HG03280 (cell line): Measurements from ENCODE around the gene ZFAND2A.

Source experiments
- ATAC-seq: cut with Tn5 transposase; IDR thresholded peaks from one replicate; pipeline ENCODE4 v1.9.1; 2021; ENCODE audit warnings: mild to moderate bottlenecking, moderate library complexity; ENCODE audit not compliant: unreplicated experiment

Gene ZFAND2A

DNA sequence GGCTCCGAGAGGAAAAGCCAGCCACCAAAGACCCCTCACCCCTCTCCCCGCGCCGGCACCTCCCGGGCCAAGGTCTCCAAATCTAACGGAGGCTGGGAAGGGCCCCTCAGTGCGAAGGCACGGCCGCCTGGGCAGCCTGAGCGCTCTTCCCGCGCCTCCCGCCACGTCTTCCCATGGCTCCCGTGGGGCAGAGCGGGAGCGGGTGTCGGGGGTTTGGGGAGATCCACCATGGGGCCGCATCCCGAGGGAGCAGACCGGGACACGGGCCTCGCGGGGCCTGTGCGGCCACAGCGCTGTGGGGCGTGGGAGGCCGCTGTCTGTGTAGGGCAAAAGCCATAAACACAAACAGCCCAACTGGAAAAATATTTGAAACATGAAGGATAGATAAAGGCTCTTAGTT is 49.6 kb downstream of the ZFAND2A start:
- ATAC-seq: no peak

DNA sequence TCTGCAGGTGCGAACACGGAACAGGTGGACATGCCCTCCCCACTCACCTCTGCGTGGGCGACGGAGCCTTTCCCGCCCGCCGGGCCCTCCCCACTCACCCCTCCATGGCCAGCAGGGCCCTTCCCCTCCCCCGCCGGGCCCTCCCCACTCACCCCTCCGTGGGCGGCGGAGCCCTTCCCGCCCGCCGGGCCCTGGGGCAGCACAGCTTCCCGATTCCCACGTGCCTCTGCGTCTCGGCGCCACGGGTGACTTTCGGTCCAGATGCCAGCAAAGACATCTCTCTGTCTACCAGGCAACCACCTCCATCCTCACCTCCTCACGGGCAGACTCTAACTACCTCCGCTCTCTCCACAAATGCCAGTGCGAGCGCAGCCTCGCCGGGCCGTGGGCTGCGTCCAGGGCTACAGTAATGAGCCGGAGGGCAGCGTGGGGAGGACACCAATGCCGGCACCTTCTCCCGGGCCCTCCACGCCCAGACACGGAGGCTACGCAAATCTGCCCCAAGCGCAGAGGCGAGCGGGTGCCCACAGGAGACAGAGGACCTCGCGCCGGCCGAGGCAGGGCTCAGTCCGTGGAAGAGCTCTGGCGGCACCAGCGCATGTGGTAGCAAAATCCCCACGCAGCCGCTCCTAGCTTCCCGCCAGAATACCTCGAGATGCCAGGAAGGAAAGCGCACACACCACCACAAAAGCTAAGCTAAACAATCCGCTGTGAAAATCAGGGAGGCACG is 50.2 kb downstream of the ZFAND2A start:
- no peak for ATAC-seq

DNA sequence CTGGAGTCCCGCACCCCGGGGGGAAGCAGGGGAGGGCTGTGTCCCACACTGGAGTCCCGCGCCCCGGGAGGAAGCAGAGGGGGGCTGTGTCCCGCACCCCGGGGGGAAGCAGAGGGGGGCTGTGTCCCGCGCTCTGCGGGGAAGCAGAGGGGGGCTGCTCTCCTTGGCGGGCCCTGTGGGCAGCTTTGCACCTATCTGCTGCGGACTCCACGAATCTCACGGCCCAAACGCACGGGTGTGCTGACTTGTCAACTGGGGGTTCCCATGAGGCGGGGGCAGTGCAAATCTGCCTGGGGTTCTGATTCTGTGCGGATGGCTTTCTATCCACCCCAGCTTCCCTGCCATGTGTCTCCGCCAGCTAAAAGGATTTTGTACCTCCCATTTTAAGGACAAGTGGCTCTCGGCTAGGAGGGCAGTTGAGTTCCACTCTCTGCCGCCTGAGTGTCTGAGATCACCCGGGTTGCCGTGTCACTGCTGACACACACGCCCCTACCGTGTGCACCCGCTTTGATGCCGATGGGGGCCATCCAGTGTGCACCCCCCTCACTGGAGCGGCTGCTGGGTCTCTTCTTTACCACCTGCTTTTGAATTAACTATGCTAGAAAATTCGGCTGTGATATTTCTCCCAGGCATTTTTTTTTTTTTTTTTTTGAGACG is 51.6 kb downstream of the ZFAND2A start:
- no peak for ATAC-seq

DNA sequence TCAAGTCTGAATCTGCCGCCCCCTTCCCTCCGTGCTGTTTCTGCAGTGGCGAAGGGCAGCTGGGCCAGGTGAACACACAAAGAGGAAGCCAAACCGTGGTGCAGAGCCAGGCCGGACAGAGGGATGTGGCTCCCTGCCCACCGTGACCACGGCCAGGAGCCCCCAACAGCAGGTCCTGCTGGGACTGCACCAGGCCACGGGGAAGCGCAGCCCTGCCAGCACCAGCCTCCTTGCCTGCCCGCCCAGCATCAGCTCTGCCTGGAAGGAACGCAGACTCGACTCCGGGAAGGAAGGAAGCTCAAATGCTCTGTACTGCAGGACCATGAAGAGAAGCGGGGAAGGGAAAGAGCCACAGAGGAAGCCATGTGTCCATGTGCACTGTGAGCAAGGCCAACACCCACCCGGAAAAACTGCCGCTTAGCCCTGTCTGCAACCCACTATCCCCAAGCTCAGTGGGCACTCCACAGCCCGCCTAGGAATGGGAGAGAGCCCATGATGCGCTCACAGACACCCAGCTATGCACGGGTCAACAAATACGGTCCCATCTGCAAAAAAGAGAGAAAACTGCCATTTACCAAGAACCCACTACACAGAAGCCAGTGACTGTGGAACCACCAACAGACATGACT is 53.1 kb downstream of the ZFAND2A start:
- no peak for ATAC-seq

DNA sequence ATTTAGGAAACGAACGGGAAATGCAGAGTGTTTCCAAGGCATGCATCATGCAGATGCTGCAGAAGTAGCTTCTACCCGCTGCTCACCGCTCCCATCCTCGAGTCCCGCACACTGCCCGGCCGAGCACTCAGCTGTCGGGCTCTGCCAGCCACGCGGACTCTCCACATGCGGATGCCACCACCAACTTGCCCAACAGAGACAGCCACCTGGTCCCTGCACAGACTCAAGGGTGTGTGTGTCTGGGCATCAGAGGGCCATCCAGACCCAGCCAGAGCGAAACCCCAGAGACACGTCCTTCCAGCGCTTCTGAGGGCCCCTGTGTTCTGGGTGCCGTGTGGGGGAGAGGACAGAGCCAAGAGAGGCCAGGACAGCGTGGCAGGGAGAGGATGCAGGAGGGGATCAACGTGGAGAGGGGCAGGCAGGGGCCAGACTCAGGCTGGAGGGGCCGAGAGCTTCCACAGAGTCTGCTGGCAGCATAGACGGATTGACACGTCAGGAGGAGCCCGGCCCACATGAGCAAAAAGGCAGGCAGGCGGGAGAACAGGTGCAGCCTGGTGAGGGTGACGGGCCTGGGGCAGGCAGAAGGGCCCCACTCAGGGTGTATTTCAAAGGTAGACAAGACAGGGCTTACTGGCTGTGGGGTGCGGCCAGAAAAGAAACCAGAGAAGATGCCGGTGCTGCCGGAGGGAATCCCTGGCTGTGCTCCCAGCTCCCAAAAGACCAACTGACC is 53.8 kb downstream of the ZFAND2A start:
- ATAC-seq: no peak

DNA sequence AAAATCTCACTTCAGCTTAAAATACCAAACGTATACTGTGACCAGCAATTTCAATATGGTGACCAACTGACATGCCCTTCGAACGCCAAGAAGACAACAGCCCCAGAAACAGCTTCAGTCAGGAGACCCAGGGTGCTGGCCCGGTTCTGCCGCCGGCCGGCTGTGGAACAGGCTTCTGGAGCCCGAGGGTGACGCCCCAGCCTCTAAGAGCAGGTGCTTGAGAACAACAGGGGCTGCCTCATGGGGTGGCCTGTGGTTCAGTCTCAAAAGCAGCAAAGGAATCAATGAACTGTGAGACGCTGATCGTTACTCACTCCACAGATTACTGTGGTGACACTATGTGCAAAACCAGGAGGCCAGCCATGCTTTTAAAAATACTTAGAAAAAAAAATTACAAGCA is 54.8 kb downstream of the ZFAND2A start:
- ATAC-seq: no peak

DNA sequence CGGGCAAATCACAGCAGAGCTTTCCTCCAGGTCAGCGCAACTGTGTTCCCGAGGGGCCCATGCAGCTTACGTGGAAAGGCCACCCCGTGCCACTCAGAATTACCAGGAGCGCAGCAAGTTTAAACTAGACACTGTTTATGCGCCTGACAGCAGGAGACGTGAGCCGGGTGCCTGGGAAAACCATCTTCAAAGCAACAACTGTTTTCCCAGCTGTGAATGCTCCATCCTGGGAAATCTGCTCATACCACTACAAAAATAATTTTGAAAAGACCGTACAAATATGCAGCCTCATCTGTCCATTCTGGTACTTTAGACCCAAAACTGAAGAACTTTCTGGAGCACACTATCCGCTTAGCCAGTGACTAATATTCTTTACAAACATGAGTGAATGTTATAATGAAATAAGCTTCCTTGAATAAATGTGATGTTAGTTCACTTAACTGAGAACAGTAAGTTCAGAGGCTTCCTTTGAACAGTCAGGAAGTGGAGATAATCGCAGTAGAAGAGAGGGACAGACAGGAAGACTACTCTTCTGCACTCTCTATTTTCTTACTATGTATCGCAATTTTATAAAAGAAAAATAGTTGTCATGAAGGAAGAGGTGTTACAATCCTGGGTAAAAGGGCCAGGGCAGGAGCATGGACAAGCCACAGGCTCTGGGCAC is 55.3 kb downstream of the ZFAND2A start:
- ATAC-seq: no peak

DNA sequence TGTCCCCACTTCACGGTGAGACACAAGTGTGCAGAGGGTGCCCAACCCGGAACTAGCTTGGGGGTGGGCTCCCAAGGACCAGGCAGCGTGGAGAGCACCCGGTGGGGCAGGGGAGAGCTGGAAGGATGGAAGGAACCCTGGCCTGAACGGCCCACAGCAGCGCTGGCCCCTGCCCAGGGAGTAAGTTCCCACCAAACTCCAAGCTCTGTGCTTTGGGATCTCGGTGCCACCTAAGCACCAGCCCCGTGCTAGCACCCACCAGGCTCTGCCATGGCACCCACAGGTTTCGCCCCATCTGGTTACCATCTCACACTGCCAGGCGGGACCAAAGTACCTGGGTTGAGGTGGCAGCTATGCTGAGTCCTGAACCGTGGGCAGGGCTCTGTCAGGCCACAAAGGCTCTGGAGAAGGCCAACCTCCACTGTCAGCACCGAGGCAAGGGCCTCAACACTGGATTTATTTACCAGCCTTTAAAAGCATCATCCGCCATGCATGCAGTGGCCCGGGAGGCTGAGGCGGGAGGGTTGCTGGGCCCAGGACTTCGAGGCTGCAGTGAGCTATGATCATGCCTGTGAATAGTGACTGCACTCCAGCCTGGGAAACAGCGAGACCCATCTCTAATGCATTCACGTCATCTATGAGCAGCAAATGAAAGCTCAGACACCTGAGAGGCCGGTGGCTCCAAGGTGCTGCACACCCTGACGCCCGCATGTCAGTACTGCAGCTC is 56.0 kb downstream of the ZFAND2A start:
- ATAC-seq: no peak

DNA sequence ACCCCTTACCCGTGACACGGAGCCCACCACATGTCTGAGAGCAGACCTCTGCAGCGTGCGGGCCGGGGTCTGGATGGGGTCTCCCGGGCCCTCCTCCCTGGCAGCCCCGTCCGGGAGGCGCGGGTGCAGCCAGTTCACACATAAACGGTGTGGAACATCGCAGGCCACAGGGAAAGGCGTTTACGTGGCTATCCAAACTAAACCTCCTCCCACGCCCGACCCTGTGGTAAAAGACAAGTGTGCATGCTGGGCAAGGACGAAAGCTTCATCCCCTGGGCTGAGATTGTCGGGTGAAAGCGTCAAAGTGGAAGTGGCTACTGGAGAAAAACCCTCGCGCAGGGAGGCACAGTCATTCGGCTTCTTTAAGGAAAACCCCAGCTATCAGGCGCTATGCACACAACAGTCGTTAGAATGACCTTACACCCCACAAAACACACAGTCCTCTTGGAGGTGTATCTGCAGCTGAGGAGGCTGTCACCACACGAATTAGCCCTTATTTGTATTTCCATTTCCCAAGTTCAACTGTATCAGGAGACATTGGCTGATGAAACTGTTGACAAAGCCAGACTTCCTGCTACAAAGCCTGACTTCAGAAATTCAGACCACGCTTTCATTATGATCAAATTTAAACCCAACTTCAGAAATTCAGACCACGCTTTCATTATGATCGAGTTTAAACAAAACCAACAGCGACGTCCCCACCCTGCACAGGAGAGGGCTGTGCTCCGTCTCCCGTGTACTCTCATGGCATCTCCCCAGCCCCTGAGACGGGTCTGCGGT is 56.8 kb downstream of the ZFAND2A start:
- ATAC-seq: no peak
